ENCODE data around the gene L1CAM.

DNA sequence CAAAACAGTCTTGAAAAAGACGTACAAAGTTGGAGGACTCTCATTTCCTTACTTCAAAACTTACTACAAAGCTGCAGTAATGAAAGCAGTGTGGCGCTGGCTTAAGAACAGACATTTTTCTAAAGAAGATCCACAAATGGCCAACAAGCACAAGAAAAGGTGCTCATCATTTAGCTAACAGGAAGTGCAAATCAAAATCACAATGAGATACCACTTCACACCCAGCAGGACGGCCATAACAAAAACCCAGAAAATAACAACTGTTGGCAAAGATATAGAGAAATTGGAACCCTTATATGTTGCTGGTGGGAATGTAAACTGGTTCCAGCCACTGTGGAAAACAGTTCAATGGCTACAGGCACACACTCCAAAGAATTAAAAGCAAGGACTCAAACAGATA, 59.0 kb downstream of the L1CAM start:
- TF ChIP-seq FOXP2 (optimal IDR thresholded peaks at IDR 0.05; ENCODE audit: borderline replicate concordance, extremely low read depth, extremely low read length, insufficient read depth) = no peak
- TF ChIP-seq SIN3A (IDR thresholded peaks at IDR 0.05; ENCODE audit: borderline replicate concordance, insufficient read depth, low read length) = no peak
- TF ChIP-seq TAF1 (IDR thresholded peaks at IDR 0.05; ENCODE audit: borderline replicate concordance, insufficient read depth, low read length) = no peak
- TF ChIP-seq, protein P1, sequence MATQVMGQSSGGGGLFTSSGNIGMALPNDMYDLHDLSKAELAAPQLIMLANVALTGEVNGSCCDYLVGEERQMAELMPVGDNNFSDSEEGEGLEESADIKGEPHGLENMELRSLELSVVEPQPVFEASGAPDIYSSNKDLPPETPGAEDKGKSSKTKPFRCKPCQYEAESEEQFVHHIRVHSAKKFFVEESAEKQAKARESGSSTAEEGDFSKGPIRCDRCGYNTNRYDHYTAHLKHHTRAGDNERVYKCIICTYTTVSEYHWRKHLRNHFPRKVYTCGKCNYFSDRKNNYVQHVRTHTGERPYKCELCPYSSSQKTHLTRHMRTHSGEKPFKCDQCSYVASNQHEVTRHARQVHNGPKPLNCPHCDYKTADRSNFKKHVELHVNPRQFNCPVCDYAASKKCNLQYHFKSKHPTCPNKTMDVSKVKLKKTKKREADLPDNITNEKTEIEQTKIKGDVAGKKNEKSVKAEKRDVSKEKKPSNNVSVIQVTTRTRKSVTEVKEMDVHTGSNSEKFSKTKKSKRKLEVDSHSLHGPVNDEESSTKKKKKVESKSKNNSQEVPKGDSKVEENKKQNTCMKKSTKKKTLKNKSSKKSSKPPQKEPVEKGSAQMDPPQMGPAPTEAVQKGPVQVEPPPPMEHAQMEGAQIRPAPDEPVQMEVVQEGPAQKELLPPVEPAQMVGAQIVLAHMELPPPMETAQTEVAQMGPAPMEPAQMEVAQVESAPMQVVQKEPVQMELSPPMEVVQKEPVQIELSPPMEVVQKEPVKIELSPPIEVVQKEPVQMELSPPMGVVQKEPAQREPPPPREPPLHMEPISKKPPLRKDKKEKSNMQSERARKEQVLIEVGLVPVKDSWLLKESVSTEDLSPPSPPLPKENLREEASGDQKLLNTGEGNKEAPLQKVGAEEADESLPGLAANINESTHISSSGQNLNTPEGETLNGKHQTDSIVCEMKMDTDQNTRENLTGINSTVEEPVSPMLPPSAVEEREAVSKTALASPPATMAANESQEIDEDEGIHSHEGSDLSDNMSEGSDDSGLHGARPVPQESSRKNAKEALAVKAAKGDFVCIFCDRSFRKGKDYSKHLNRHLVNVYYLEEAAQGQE (IDR thresholded peaks at IDR 0.05; ENCODE audit: insufficient read depth in 1 of 2, low read depth in 2 of 2, low read length in 2 of 2) = no peak
- TF ChIP-seq POLR2AphosphoS5 (IDR thresholded peaks at IDR 0.05; ENCODE audit: low read depth, low read length) = no peak
